HepG2 (cell line): ENCODE results near the gene CCDC120. TPM values are rescaled to one million over a fixed set of nuclear protein-coding genes. Genes with fewer than 3 reads are reported as not detected.

ENCODE experiments used
- ATAC-seq: fragments of 200-7000 bp; cut with Tn5 transposase; 3 replicates; pipeline ENCODE4 v1.9.1; 2020; ENCODE audit warnings: mild to moderate bottlenecking, moderate library complexity
- BruUV-seq: library from RNA; stranded (reverse); fragments of 400-500 nt; replicated peaks from 2 replicates; lab custom pipeline; 2021; lab: Mats Ljungman, UMichigan
- CTCF ChIA-PET: fragments of 300-600 bp; formaldehyde crosslinking; extraction: SDS; loops from one replicate; lab custom pipeline; 2021; ENCODE audit warnings: low total read pairs, inconsistent platforms, low intra/inter-chr PET ratio; lab: Yijun Ruan, JAX
- POLR2A ChIA-PET: fragments of 350-600 bp; sonication (Branson Sonifier 250); formaldehyde crosslinking; loops from one replicate; lab custom pipeline; 2020; ENCODE audit warnings: antibody characterized with exemption, inconsistent platforms; lab: Yijun Ruan, JAX
- DNase-seq: peaks from one replicate; pipeline ENCODE4 v3.0.0-alpha.2; 2015; ENCODE audit warnings: low spot score
- FAIRE-seq: peaks from 3 replicates; lab custom pipeline; 2011; peaks lifted over from hg19 to GRCh38; lab: Jason Lieb, UNC
- H2AFZ ChIP-seq: one replicate; pipeline ENCODE4 v1.6.1; 2011; ENCODE audit warnings: low read length, inconsistent platforms
- H3K27ac ChIP-seq: fragments of 300-600 bp; 3 replicates; pipeline ENCODE4 v1.8.0; 2011; ENCODE audit warnings: mixed run types, mild to moderate bottlenecking, mixed read lengths, low read length, inconsistent platforms; ENCODE audit not compliant: insufficient read depth; ENCODE audit errors: extremely low read length
- H3K27me3 ChIP-seq, 2 experiments: fragments of 200-600 bp in 1 of 2; 2 replicates in 1 of 2; 3 replicates in 1 of 2; pipeline versions ENCODE4 v1.6.0 to v1.8.0; 2011; ENCODE audit warnings: low read length in 2 of 2, mild to moderate bottlenecking in 2 of 2, moderate library complexity in 2 of 2, inconsistent platforms in 1 of 2; ENCODE audit not compliant: insufficient read depth in 2 of 2, control insufficient read depth in 1 of 2
- H3K36me3 ChIP-seq, 2 experiments: fragments of 200-600 bp in 1 of 2; replicated peaks in 1 of 2; 2 replicates in 1 of 2; 3 replicates in 1 of 2; pipeline versions ENCODE4 v1.5.1 to v1.8.0; 2011; ENCODE audit warnings: low read length in 2 of 2, inconsistent platforms in 1 of 2; ENCODE audit not compliant: insufficient read depth in 2 of 2, control insufficient read depth in 1 of 2
- H3K4me1 ChIP-seq: 2 replicates; pipeline ENCODE4 v1.5.1; 2012; ENCODE audit warnings: low read length, inconsistent platforms; ENCODE audit not compliant: insufficient read depth
- H3K4me2 ChIP-seq: 2 replicates; pipeline ENCODE4 v1.6.0; 2011; ENCODE audit warnings: low read depth, low read length, inconsistent platforms
- H3K4me3 ChIP-seq, 3 experiments: fragments of 200-600 bp in 1 of 3; sonication (generic), shearing (Covaris generic) in 1 of 3; replicated peaks in 1 of 3; 2 replicates each; pipeline ENCODE4 v1.5.1; 2011 to 2016; ENCODE audit warnings: low read length in 3 of 3, inconsistent platforms in 2 of 3, low read depth in 2 of 3, mild to moderate bottlenecking in 2 of 3, control low read depth in 1 of 3, mixed read lengths in 1 of 3; ENCODE audit not compliant: insufficient read depth in 1 of 3
- H3K79me2 ChIP-seq: one replicate; pipeline ENCODE4 v1.6.1; 2011; ENCODE audit warnings: low read length, inconsistent platforms; ENCODE audit not compliant: insufficient read depth
- H3K9ac ChIP-seq: 2 replicates; pipeline ENCODE4 v1.6.0; 2011; ENCODE audit warnings: mild to moderate bottlenecking, low read depth, low read length, inconsistent platforms; ENCODE audit not compliant: insufficient read depth
- H3K9me3 ChIP-seq: 2 replicates; pipeline ENCODE4 v1.5.1; 2012; ENCODE audit warnings: mild to moderate bottlenecking, low read length
- H4K20me1 ChIP-seq: 2 replicates; pipeline ENCODE4 v1.6.0; 2011; ENCODE audit warnings: inconsistent platforms, mild to moderate bottlenecking, low read length, moderate library complexity; ENCODE audit not compliant: insufficient read depth
- ARNT2 ChIP-seq: sonication (generic); formaldehyde crosslinking; IDR thresholded peaks from 2 replicates; pipeline ENCODE4 v1.8.0; 2022; ENCODE audit warnings: mild to moderate bottlenecking, low read depth, missing genetic modification reagents, moderate library complexity
- SAP130 ChIP-seq: IDR thresholded peaks from 2 replicates; pipeline ENCODE4 v1.6.1; 2016; ENCODE audit warnings: low read depth
- WGBS: methylation state at CpG from one replicate; pipeline ENCODE4 v1.1.6; 2017; ENCODE audit warnings: low lambda C conversion rate; 5-methylcytosine and 5-hydroxymethylcytosine counted together
- in situ Hi-C: cut with HindIII; loops from 2 replicates; pipeline ENCODE4 v1.10.0; 2017; ENCODE audit warnings: low pct_unique_long_range_greater_than_20kb; ENCODE audit not compliant: extremely low pct_ligation_motif_present
- intact Hi-C: fragments of 100-400 bp; cut with micrococcal nuclease; formaldehyde crosslinking; loops from one replicate; pipeline ENCODE4 v1.10.0; 2022; ENCODE audit not compliant: unreplicated experiment
- polyA plus RNA-seq, 8 experiments: library from polyadenylated mRNA; depleted of rRNA in 3 of 8; stranded (reverse) in 7 of 8; unstranded in 1 of 8; fragments of >200 nt; fragmentation: Illumina TruSeq in 4 of 8; extraction: Trizol in 4 of 8; gene quantifications; 2 replicates each; pipeline versions ENCODE4 v1.2.1 to v1.2.3, GENCODE V29; 2011 to 2016; ENCODE audit warnings: low read depth in 4 of 8, missing spikeins in 1 of 8, mixed read lengths in 1 of 8; ENCODE audit not compliant: insufficient read depth in 1 of 8
- total RNA-seq, 5 experiments: library from RNA; depleted of rRNA; stranded (reverse); fragments of >200 nt; fragmentation: Illumina TruSeq; extraction: Trizol; gene quantifications; 2 replicates each; pipeline ENCODE4 v1.2.3, GENCODE V29; 2016; ENCODE audit warnings: low read depth in 1 of 5
- TF ChIP-seq, protein P1 (sequence below): sonication (generic); formaldehyde crosslinking; IDR thresholded peaks from 2 replicates; pipeline ENCODE4 v1.4.0; 2020; ENCODE audit warnings: mild to moderate bottlenecking, missing genetic modification reagents

The CCDC120 gene
- total and polyA plus RNA-seq, 2 of the 13 experiments (the other 11 are each of a cell fraction or from before 2014, with no cell fraction given), result 0.89 to 3.2 TPM

DNA sequence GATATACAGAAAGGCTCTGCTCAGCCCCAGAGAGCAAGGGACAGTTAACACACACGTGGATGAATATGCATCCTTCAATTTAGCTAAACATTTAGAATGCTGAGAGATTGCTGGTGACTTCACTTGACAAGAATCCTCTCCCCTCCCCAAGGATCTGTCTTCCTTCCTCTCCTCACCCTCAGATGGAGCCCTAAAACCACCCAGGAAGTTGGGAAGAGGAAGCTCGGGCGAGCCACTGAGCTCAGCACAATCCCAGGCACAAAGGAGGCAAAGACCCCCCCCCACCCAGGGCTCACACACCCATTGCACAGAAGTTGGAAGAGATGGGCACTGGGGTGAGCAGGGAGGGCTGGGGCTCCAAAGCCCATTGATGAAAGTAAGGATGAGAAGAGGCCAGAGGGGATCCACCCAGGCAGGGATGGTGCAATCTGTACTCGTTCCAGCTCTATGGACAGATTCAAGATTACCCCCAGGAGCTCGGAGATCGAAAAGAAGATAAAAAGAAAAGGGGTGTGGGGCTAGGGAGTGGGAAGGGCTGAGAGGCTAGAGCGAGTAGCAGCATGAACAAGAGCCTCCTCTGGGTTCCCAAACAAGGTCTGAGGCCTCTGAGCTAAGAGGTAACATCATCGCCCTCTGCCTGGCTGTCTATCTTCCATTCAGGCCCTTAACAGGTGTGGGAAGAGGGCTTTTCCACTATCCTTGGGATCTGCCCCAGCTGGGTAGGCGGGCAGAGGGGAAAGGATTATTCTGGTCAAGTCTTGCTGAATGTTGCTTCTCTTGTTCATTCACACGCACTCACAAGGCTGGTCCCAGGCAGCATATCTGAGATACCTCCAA, 16.8 kb upstream of the CCDC120 start:
- no peaks in the 10 kb centered on the region for H4K20me1 ChIP-seq
- TF ChIP-seq ARNT2 (no peak), SAP130 (CRISPR knock-in tag) (peak; percentile 10; the same call in 1 of the 2 replicates)
- TF ChIP-seq, protein P1, sequence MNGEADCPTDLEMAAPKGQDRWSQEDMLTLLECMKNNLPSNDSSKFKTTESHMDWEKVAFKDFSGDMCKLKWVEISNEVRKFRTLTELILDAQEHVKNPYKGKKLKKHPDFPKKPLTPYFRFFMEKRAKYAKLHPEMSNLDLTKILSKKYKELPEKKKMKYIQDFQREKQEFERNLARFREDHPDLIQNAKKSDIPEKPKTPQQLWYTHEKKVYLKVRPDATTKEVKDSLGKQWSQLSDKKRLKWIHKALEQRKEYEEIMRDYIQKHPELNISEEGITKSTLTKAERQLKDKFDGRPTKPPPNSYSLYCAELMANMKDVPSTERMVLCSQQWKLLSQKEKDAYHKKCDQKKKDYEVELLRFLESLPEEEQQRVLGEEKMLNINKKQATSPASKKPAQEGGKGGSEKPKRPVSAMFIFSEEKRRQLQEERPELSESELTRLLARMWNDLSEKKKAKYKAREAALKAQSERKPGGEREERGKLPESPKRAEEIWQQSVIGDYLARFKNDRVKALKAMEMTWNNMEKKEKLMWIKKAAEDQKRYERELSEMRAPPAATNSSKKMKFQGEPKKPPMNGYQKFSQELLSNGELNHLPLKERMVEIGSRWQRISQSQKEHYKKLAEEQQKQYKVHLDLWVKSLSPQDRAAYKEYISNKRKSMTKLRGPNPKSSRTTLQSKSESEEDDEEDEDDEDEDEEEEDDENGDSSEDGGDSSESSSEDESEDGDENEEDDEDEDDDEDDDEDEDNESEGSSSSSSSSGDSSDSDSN (CRISPR knock-in tag), result 0 out of 2 replicates have a peak, but pooled peaks have one; percentile 8
- TF ChIP-seq, all 625 proteins: peak for 2
- Histone ChIP-seq H3K9ac (peak overlapping the region; percentile 84), H3K27me3 (no peaks in the 10 kb centered on the region; a peak in 1 of 5 replicates), H3K4me1 (peaks cover 44% of the 10 kb centered on the region), H3K4me3 (peak overlapping the region; percentile 73 to 82 (median 78)), H2AFZ (no peak overlapping the region), H3K36me3 (peaks cover 4 to 12% of the 10 kb centered on the region in 2 experiments; a peak in 3 of 5 replicates), H3K4me2 (peak overlapping the region; percentile 85), H3K79me2 (peaks cover 20% of the 10 kb centered on the region), H3K9me3 (no peaks in the 10 kb centered on the region), H3K27ac (peak overlapping the region; percentile 66)
- WGBS, result 4% methylated on average over 6 of the region's 10 CpGs
- intact Hi-C loops, result loop anchor here (2.0 to 5.0 kb wide), 2 partner anchors 59 to 85 kb away; partner anchors contain the start of gene OTUD5
- ATAC-seq (no peak), DNase-seq (no peak), FAIRE-seq (peak; percentile 37)
- TSS peak; percentile 78 for BruUV-seq
- CTCF ChIA-PET, result no interaction called here
- POLR2A ChIA-PET, result interaction anchor here (0.7 to 3.4 kb wide), 7 partner anchors 11 to 149 kb away, joined by 3 to 20 read pairs (median 5); partner anchors contain the start of genes GRIPAP1 and OTUD5
- in situ Hi-C loops, result no loop called here
